Caco-2 (cell line): ENCODE results near the gene STT3B. TPM values are rescaled to one million over a fixed set of nuclear protein-coding genes. Genes with fewer than 3 reads are reported as not detected.

Experiments used
- BruUV-seq: library from RNA; stranded (reverse); fragments of 400-500 nt; replicated peaks from 2 replicates; lab custom pipeline; 2021; lab: Mats Ljungman, UMichigan
- CTCF ChIA-PET: fragments of 300-600 bp; sonication (Branson Sonifier 250); formaldehyde crosslinking; loops from one replicate; lab custom pipeline; 2022; ENCODE audit warnings: antibody characterized with exemption; lab: Charles Lee
- POLR2A ChIA-PET: fragments of 300-600 bp; sonication (Branson Sonifier 250); formaldehyde crosslinking; loops from one replicate; lab custom pipeline; 2022; ENCODE audit warnings: antibody characterized with exemption; lab: Charles Lee
- DNase-seq, 2 experiments: peaks; one replicate each; pipeline versions ENCODE4 v3.0.0 to v3.0.0-alpha.2; 2020 to 2022
- H3K27me3 ChIP-seq: replicated peaks from 2 replicates; pipeline ENCODE4 v1.6.0; 2011; ENCODE audit warnings: low read length; ENCODE audit not compliant: control insufficient read depth, insufficient read depth
- H3K36me3 ChIP-seq: 2 replicates; pipeline ENCODE4 v1.5.1; 2011; ENCODE audit warnings: low read length; ENCODE audit not compliant: control insufficient read depth, insufficient read depth
- H3K4me1 ChIP-seq: fragments of 250-450 bp; sonication (Bioruptor Pico); 2 replicates; pipeline ENCODE4 v1.5.1; 2020; ENCODE audit warnings: mild to moderate bottlenecking
- H3K4me3 ChIP-seq: 2 replicates; pipeline ENCODE4 v1.5.1; 2011; ENCODE audit warnings: low read depth, mild to moderate bottlenecking, control low read depth, low read length
- H3K9me3 ChIP-seq: fragments of 250-450 bp; sonication (Bioruptor Pico); 2 replicates; pipeline ENCODE4 v1.5.1; 2020; ENCODE audit warnings: mild to moderate bottlenecking, moderate library complexity
- H3K27ac Mint-ChIP-seq: one replicate; pipeline ENCODE4 v1.8.0; 2022; ENCODE audit warnings: mixed read lengths; ENCODE audit not compliant: unreplicated experiment
- H3K27me3 Mint-ChIP-seq: one replicate; pipeline ENCODE4 v1.8.0; 2022; ENCODE audit warnings: mixed read lengths; ENCODE audit not compliant: insufficient read depth, unreplicated experiment
- H3K36me3 Mint-ChIP-seq: one replicate; pipeline ENCODE4 v1.8.0; 2022; ENCODE audit warnings: mild to moderate bottlenecking, mixed read lengths; ENCODE audit not compliant: insufficient read depth, unreplicated experiment
- H3K4me1 Mint-ChIP-seq: one replicate; pipeline ENCODE4 v1.8.0; 2022; ENCODE audit warnings: low read depth, mixed read lengths; ENCODE audit not compliant: unreplicated experiment
- H3K4me3 Mint-ChIP-seq: one replicate; pipeline ENCODE4 v1.8.0; 2022; ENCODE audit warnings: mild to moderate bottlenecking, moderate library complexity, mixed read lengths; ENCODE audit not compliant: unreplicated experiment
- H3K9me3 Mint-ChIP-seq: one replicate; pipeline ENCODE4 v1.8.0; 2022; ENCODE audit warnings: mixed read lengths; ENCODE audit not compliant: unreplicated experiment
- intact Hi-C: fragments of 100-400 bp; cut with micrococcal nuclease; formaldehyde crosslinking; loops from one replicate; pipeline ENCODE4 v1.10.0; 2022; ENCODE audit not compliant: unreplicated experiment
- total RNA-seq: library from RNA; stranded (reverse); gene quantifications from 2 replicates; pipeline ENCODE4 v1.2.3, GENCODE V29; 2022
- TF ChIP-seq, protein P1 (sequence below), 2 experiments: fragments of 200-600 bp in 1 of 2; IDR thresholded peaks; 1 replicate in 1 of 2; 2 replicates in 1 of 2; pipeline versions ENCODE4 v1.5.1 to v1.8.0; 2011 to 2022; ENCODE audit warnings: antibody characterized with exemption in 1 of 2, control low read depth in 1 of 2, inconsistent platforms in 1 of 2, low read depth in 1 of 2, low read length in 1 of 2, mild to moderate bottlenecking in 1 of 2, moderate library complexity in 1 of 2; ENCODE audit not compliant: insufficient read depth in 1 of 2, severe bottlenecking in 1 of 2, unreplicated experiment in 1 of 2

The STT3B gene
- total RNA-seq, 1 experiment from 2014 or later = 162 TPM

DNA sequence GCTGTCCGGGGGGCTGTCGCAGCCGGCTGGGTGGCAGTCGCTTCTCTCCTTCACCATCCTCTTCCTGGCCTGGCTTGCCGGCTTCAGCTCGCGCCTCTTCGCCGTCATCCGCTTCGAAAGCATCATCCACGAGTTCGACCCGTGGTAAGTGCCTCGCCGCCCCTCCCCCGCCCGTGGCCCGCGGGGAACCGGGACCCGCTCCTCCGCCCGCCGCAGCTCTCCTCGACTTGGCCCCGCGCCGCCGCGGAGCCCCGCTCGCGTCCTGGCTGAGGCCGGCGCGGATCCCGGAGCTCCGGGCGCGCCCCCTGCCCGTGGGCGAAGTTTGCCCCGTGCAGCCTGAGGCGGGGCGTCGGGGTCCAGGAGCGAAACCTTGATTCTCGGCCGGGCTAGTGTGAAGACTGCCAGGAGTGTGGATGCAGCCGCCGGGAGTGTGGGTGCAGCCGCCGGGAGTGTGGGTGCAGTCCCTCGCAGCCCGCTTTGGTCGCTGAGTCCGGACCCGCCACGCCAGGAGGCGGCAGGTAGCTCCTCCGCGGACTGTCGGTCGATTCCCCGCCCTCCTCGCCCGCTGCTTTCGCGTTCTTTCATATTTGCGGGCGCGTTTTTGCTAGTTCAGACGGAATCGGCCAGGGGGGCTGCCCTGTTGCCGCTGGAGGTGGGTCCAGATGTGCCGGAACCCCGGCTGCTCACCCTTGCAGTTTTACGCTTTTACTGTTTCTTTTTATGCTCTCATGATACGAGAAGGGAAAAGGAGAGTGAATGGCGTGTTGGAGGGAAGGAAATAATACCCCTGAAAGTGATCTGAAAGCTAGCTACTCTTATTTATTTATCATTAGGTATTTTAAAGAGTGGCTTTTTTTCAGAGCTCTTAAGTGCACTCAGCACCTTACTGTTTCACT lies 692 bp downstream of the STT3B start:
- peak; percentile 44 to 59 for DNase-seq
- Histone ChIP-seq H3K4me3 (peak overlapping the region; percentile 97), H3K4me1 (peaks cover 32% of the 10 kb centered on the region), H3K27me3 (no peaks in the 10 kb centered on the region), H3K9me3 (no peaks in the 10 kb centered on the region), H3K36me3 (no peaks in the 10 kb centered on the region)
- Mint-ChIP-seq H3K4me1 (peaks cover 12% of the 10 kb centered on the region), H3K4me3 (peak overlapping the region; percentile 89), H3K36me3 (peaks cover 14% of the 10 kb centered on the region), H3K9me3 (no peaks in the 10 kb centered on the region), H3K27ac (peak overlapping the region; percentile 64), H3K27me3 (no peaks in the 10 kb centered on the region)
- CTCF ChIA-PET = interaction anchor here (1.0 to 1.1 kb wide), 2 partner anchors 17 to 163 kb away, joined by 4 to 5 read pairs; no protein-coding TSS in a partner anchor
- BruUV-seq = no TSS peak
- TF ChIP-seq, protein P1, sequence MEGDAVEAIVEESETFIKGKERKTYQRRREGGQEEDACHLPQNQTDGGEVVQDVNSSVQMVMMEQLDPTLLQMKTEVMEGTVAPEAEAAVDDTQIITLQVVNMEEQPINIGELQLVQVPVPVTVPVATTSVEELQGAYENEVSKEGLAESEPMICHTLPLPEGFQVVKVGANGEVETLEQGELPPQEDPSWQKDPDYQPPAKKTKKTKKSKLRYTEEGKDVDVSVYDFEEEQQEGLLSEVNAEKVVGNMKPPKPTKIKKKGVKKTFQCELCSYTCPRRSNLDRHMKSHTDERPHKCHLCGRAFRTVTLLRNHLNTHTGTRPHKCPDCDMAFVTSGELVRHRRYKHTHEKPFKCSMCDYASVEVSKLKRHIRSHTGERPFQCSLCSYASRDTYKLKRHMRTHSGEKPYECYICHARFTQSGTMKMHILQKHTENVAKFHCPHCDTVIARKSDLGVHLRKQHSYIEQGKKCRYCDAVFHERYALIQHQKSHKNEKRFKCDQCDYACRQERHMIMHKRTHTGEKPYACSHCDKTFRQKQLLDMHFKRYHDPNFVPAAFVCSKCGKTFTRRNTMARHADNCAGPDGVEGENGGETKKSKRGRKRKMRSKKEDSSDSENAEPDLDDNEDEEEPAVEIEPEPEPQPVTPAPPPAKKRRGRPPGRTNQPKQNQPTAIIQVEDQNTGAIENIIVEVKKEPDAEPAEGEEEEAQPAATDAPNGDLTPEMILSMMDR (IDR thresholded peaks at IDR 0.05; ENCODE audit: insufficient read depth in 1 of 2, low read depth in 1 of 2, low read length in 1 of 2, severe bottlenecking in 1 of 2, unreplicated experiment in 1 of 2) = peak in 1 of 2 experiments; percentile 17
- POLR2A ChIA-PET = interaction anchor here (0.6 to 2.1 kb wide), 9 partner anchors 17 to 1456 kb away, joined by 3 to 13 read pairs (median 3); no protein-coding TSS in a partner anchor
- intact Hi-C loops = loop anchor here (2.0 to 10.0 kb wide), 3 partner anchors 46 to 599 kb away; no protein-coding TSS in a partner anchor

DNA sequence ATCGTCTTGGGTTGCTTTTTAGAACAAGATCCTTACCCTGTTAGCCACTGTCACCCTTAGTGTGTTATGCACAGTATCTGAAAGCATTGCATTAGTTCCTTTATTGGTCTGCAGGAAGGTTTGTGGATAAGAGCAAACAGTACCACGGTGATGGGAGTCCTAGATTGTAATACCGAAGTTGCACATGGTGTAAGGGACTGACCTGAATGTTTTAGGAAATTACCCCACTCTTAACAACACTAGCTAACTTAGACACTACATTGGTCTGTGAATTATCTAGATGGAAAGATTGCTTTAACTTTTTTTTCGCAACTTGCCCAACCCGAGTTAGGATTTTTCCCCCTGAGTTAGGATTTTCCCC lies 1.3 kb downstream of the STT3B start:
- peak overlapping the region; percentile 89 for H3K4me3 Mint-ChIP-seq
- peak overlapping the region; percentile 64 for H3K27ac Mint-ChIP-seq
- H3K4me1 Mint-ChIP-seq = peaks cover 12% of the 10 kb centered on the region
- Histone ChIP-seq H3K4me1 (peaks cover 38% of the 10 kb centered on the region), H3K9me3 (no peaks in the 10 kb centered on the region), H3K4me3 (peak overlapping the region; percentile 97), H3K36me3 (no peaks in the 10 kb centered on the region), H3K27me3 (no peaks in the 10 kb centered on the region)
- DNase-seq = peak in 1 of 2 experiments; percentile 5
- intact Hi-C loops = loop anchor here (5.0 to 10.0 kb wide), 2 partner anchors 47 to 599 kb away; no protein-coding TSS in a partner anchor
- POLR2A ChIA-PET = no interaction called here
- H3K36me3 Mint-ChIP-seq = peaks cover 14% of the 10 kb centered on the region
- CTCF ChIA-PET = interaction anchor here (1.0 kb wide), 1 partner anchor 17 kb away, joined by 5 read pairs; no protein-coding TSS in a partner anchor
- no peaks in the 10 kb centered on the region for H3K27me3 Mint-ChIP-seq
- TF ChIP-seq, protein P1 (IDR thresholded peaks at IDR 0.05; ENCODE audit: insufficient read depth in 1 of 2, low read depth in 1 of 2, low read length in 1 of 2, severe bottlenecking in 1 of 2, unreplicated experiment in 1 of 2) = no peak
- H3K9me3 Mint-ChIP-seq = no peaks in the 10 kb centered on the region
- BruUV-seq = no TSS peak

DNA sequence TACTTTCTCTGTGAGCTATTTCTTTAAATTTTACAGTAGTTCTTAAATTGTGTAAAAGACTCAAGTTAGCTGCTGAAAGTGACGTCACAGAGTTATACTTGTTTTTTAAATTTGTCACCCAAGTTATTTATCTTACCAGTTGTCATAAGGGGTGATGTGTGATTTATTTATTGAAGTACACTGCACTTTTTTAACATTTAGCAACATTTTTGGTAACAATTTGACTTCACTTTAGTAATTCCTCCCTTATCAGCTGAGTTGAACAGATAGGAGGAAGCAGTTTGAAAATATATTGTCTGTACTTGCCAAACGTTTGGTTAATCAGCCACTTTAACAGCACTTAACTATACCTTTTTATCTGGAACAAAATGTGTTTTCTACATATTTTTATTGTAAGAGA lies 3.8 kb downstream of the STT3B start:
- Histone ChIP-seq H3K36me3 (no peaks in the 10 kb centered on the region), H3K4me3 (no peak overlapping the region), H3K4me1 (peaks cover 39% of the 10 kb centered on the region), H3K9me3 (no peaks in the 10 kb centered on the region), H3K27me3 (no peaks in the 10 kb centered on the region)
- Mint-ChIP-seq H3K4me1 (peaks cover 12% of the 10 kb centered on the region), H3K9me3 (no peaks in the 10 kb centered on the region), H3K27ac (no peak overlapping the region), H3K36me3 (peaks cover 16% of the 10 kb centered on the region), H3K27me3 (no peaks in the 10 kb centered on the region), H3K4me3 (peak overlapping the region; percentile 46)
- intact Hi-C loops = loop anchor here (10.0 kb wide), 1 partner anchor 602 kb away; no protein-coding TSS in a partner anchor
- TF ChIP-seq, protein P1 (IDR thresholded peaks at IDR 0.05; ENCODE audit: insufficient read depth in 1 of 2, low read depth in 1 of 2, low read length in 1 of 2, severe bottlenecking in 1 of 2, unreplicated experiment in 1 of 2) = no peak
- CTCF ChIA-PET = interaction anchor here (0.6 to 1.0 kb wide), 2 partner anchors 9 to 26 kb away, joined by 3 read pairs; no protein-coding TSS in a partner anchor
- POLR2A ChIA-PET = no interaction called here
- DNase-seq = no peak
- BruUV-seq = no TSS peak
